ENCODE measurements around the gene SPTLC1.

SPTLC1 gene

GRCh38 chr9:91991721-91992341 lies 123.4 kb downstream of the SPTLC1 start:
- DNase-seq (ENCODE audit: low read depth, low spot score), result no peak
- in situ Hi-C loops (cut with HindIII; ENCODE audit: low sequenced_read_pairs), result no loop called here
- TF ChIP-seq CTCF (IDR thresholded peaks at IDR 0.05; ENCODE audit: low read depth, low read length), result no peak
- H3K4me3 ChIP-seq (ENCODE audit: low read depth, low read length), result no peak overlapping the region

- in situ Hi-C loops (cut with HindIII; ENCODE audit: low sequenced_read_pairs), result no loop called here
- no peak for TF ChIP-seq CTCF (IDR thresholded peaks at IDR 0.05; ENCODE audit: low read depth, low read length)
- H3K4me3 ChIP-seq (ENCODE audit: low read depth, low read length), result no peak overlapping the region
- no peak for DNase-seq (ENCODE audit: low read depth, low spot score)
Measured at GRCh38 chr9:91986248-91986647, 129.0 kb downstream of the SPTLC1 start.

GRCh38 chr9:91985692-91986091 lies 129.5 kb downstream of the SPTLC1 start:
- in situ Hi-C loops (cut with HindIII; ENCODE audit: low sequenced_read_pairs), result no loop called here
- H3K4me3 ChIP-seq (ENCODE audit: low read depth, low read length), result no peak overlapping the region
- TF ChIP-seq CTCF (IDR thresholded peaks at IDR 0.05; ENCODE audit: low read depth, low read length), result no peak
- no peak for DNase-seq (ENCODE audit: low read depth, low spot score)
